Measurements from ENCODE around the gene OR5D13. TPM values are rescaled to one million over a fixed set of nuclear protein-coding genes. Genes with fewer than 3 reads are reported as not detected.

OR5D13 gene
- polyA plus RNA-seq (2011; rRNA removed) (not detected in 2 replicates), polyA minus RNA-seq (2011; rRNA and poly(A)+ RNA removed) (not detected in 2 replicates)

GRCh38 chr11:55773138-55773537, at the start of gene OR5D13:
TSS of gene OR5D13 (plus strand) at chr11:55773438. CDS start at chr11:55773438, 0 bp downstream.
- ChIA-PET CTCF (interaction anchor here (0.5 kb wide), 1 partner anchor 100 kb away, joined by 6 read pairs; no protein-coding TSS in a partner anchor), POLR2A (no interaction called here)
- TF ChIP-seq, protein P1, sequence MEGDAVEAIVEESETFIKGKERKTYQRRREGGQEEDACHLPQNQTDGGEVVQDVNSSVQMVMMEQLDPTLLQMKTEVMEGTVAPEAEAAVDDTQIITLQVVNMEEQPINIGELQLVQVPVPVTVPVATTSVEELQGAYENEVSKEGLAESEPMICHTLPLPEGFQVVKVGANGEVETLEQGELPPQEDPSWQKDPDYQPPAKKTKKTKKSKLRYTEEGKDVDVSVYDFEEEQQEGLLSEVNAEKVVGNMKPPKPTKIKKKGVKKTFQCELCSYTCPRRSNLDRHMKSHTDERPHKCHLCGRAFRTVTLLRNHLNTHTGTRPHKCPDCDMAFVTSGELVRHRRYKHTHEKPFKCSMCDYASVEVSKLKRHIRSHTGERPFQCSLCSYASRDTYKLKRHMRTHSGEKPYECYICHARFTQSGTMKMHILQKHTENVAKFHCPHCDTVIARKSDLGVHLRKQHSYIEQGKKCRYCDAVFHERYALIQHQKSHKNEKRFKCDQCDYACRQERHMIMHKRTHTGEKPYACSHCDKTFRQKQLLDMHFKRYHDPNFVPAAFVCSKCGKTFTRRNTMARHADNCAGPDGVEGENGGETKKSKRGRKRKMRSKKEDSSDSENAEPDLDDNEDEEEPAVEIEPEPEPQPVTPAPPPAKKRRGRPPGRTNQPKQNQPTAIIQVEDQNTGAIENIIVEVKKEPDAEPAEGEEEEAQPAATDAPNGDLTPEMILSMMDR (IDR thresholded peaks at IDR 0.05; ENCODE audit: low read depth, low read length), result no peak
- Histone ChIP-seq H3K4me3 (ENCODE audit: low read depth, low read length) (no peak within 1 kb of the TSS), H3K9me3 (ENCODE audit: control insufficient read depth, insufficient read depth, low read length) (peaks cover 6% of the 10 kb centered on the region), H3K27ac (ENCODE audit: low read depth, low read length) (no peak within 1 kb of the TSS), H3K27me3 (ENCODE audit: control insufficient read depth, insufficient read depth, low read length) (no peaks in the 10 kb centered on the region)
- no peak for DNase-seq (ENCODE audit: low read depth, low spot score)

- ChIA-PET POLR2A (no interaction called here), CTCF (no interaction called here)
- TF ChIP-seq, protein P1 (IDR thresholded peaks at IDR 0.05; ENCODE audit: low read depth, low read length), result no peak
- DNase-seq (ENCODE audit: low read depth, low spot score), result no peak
- Histone ChIP-seq H3K27ac (ENCODE audit: low read depth, low read length) (no peak overlapping the region), H3K4me3 (ENCODE audit: low read depth, low read length) (no peak overlapping the region), H3K27me3 (ENCODE audit: control insufficient read depth, insufficient read depth, low read length) (no peaks in the 10 kb centered on the region), H3K9me3 (ENCODE audit: control insufficient read depth, insufficient read depth, low read length) (no peaks in the 10 kb centered on the region; the same call in 1 of the 2 replicates)
Observed at GRCh38 chr11:55726715-55727324, 46.4 kb upstream of the OR5D13 start.

DNA sequence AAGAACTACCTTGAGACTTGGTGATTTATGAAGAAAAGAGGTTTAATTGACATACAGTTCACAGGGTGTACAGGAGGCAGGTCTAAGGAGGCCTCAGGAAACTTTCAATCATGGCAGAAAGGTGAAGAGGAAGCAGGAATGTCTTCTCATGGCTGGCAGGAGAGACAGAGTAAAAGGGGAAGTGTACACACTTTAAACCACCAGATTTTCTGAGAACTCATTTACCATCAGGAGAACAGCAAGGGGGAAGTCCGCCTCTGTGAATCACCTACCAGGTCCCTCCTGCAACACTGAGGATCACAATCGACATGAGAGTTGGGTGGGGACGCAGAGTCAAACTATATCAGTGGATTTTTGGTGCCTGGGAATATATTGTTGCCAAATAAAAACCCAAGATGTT, 40.3 kb upstream of the OR5D13 start:
- no peaks in the 10 kb centered on the region for H3K27me3 ChIP-seq (ENCODE audit: control insufficient read depth, insufficient read depth, low read length)
- ChIA-PET CTCF (no interaction called here), POLR2A (no interaction called here)
- TF ChIP-seq, protein P1 (IDR thresholded peaks at IDR 0.05; ENCODE audit: low read depth, low read length), result no peak
- no peak overlapping the region for H3K27ac ChIP-seq (ENCODE audit: low read depth, low read length)
- no peak overlapping the region for H3K4me3 ChIP-seq (ENCODE audit: low read depth, low read length)
- no peak for DNase-seq (ENCODE audit: low read depth, low spot score)
- peaks cover 5% of the 10 kb centered on the region; the same call in 1 of the 2 replicates for H3K9me3 ChIP-seq (ENCODE audit: control insufficient read depth, insufficient read depth, low read length)

GRCh38 chr11:55791606-55792005, 18.4 kb downstream of the OR5D13 start:
- Histone ChIP-seq H3K27me3 (ENCODE audit: control insufficient read depth, insufficient read depth, low read length) (no peaks in the 10 kb centered on the region), H3K9me3 (ENCODE audit: control insufficient read depth, insufficient read depth, low read length) (peaks cover 6% of the 10 kb centered on the region; the same call in 1 of the 2 replicates), H3K4me3 (ENCODE audit: low read depth, low read length) (no peak overlapping the region), H3K27ac (ENCODE audit: low read depth, low read length) (no peak overlapping the region)
- TF ChIP-seq, protein P1 (IDR thresholded peaks at IDR 0.05; ENCODE audit: low read depth, low read length), result no peak
- DNase-seq (ENCODE audit: low read depth, low spot score), result no peak
- CTCF ChIA-PET, result no interaction called here
- POLR2A ChIA-PET, result no interaction called here

DNA sequence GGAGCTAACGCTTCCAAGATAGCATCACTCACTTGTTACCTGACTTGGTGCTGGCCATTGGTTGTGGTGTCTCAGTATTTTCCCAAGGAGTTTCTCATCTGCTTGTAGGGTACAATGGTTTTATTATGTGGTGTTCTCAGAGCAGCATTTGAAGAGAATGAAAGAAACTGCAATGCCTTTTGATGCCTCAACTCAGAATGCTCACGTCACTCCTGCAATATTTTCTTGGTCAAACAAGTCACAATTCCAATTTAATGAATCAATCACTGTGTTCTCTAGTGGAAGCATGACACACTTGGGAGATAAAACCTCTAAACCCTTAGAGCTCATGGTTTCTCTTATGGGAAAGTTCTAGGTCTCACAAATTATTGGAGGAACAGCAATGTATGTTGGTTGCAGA, 20.1 kb downstream of the OR5D13 start:
- Histone ChIP-seq H3K9me3 (ENCODE audit: control insufficient read depth, insufficient read depth, low read length) (peaks cover 6% of the 10 kb centered on the region; the same call in 1 of the 2 replicates), H3K27ac (ENCODE audit: low read depth, low read length) (no peak overlapping the region), H3K4me3 (ENCODE audit: low read depth, low read length) (no peak overlapping the region), H3K27me3 (ENCODE audit: control insufficient read depth, insufficient read depth, low read length) (no peaks in the 10 kb centered on the region)
- no peak for DNase-seq (ENCODE audit: low read depth, low spot score)
- ChIA-PET POLR2A (no interaction called here), CTCF (no interaction called here)
- TF ChIP-seq, protein P1 (IDR thresholded peaks at IDR 0.05; ENCODE audit: low read depth, low read length), result no peak
